Inferior parietal cortex (tissue), 1 donor: ENCODE measurements around the gene VSTM2L.

Experiments
- DNase-seq: peaks from one replicate; pipeline ENCODE4 v3.0.0-alpha.2; 2016; ENCODE audit errors: extremely low spot score

VSTM2L gene

GRCh38 chr20:37878835-37879599 is 23.9 kb upstream of the VSTM2L start:
- DNase-seq: no peak

- no peak for DNase-seq
These were observed 23.1 kb upstream of the VSTM2L start for GRCh38 chr20:37879843-37880242.

- DNase-seq: no peak
These were observed 22.0 kb upstream of the VSTM2L start for GRCh38 chr20:37880726-37881591.

GRCh38 chr20:37881601-37882343 is 21.2 kb upstream of the VSTM2L start:
- DNase-seq: no peak

- DNase-seq: no peak
These were observed 19.8 kb upstream of the VSTM2L start for GRCh38 chr20:37882961-37883712.

- no peak for DNase-seq
These were observed 17.9 kb upstream of the VSTM2L start for GRCh38 chr20:37885042-37885441.

- DNase-seq: no peak
These were observed 17.1 kb upstream of the VSTM2L start for GRCh38 chr20:37885593-37886503.

GRCh38 chr20:37886851-37887297 is 16.1 kb upstream of the VSTM2L start:
- DNase-seq: no peak

GRCh38 chr20:37888641-37889040 is 14.3 kb upstream of the VSTM2L start:
- DNase-seq: no peak

- DNase-seq: no peak
These were observed 12.8 kb upstream of the VSTM2L start for GRCh38 chr20:37890108-37890507.

- DNase-seq: no peak
These were observed 12.3 kb upstream of the VSTM2L start for GRCh38 chr20:37890643-37891042.

- DNase-seq: no peak
These were observed 10.9 kb upstream of the VSTM2L start for GRCh38 chr20:37892001-37892400.

- DNase-seq: no peak
These were observed 9.2 kb upstream of the VSTM2L start for GRCh38 chr20:37893566-37894241.

- DNase-seq: no peak
These were observed 8.5 kb upstream of the VSTM2L start for GRCh38 chr20:37894454-37894853.

- DNase-seq: no peak
These were observed 7.8 kb upstream of the VSTM2L start for GRCh38 chr20:37895166-37895565.

GRCh38 chr20:37896932-37897548 is 5.9 kb upstream of the VSTM2L start:
- DNase-seq: no peak

- DNase-seq: no peak
These were observed 4.5 kb upstream of the VSTM2L start for GRCh38 chr20:37898233-37899104.
